K562 (cell line): ENCODE data around the gene APP. TPM values are rescaled to one million over a fixed set of nuclear protein-coding genes. Genes with fewer than 3 reads are reported as not detected.
A peak's percentile ranks its signal among the peaks of the same experiment; 100 is the strongest.

ENCODE experiments used
- ATAC-seq: fragments of 200-7000 bp; cut with Tn5 transposase; 3 replicates; pipeline ENCODE4 v1.9.1; 2020; ENCODE audit warnings: moderate library complexity
- BruUV-seq: library from RNA; stranded (reverse); fragments of 400-500 nt; replicated peaks from 2 replicates; lab custom pipeline; 2021; lab: Mats Ljungman, UMichigan
- CTCF ChIA-PET: fragments of 300-600 bp; formaldehyde crosslinking; extraction: SDS; loops from one replicate; lab custom pipeline; 2021; ENCODE audit warnings: low intra/inter-chr PET ratio; lab: Yijun Ruan, JAX
- POLR2A ChIA-PET: fragments of 300-600, 350-650 bp; sonication (Branson Sonifier 250); formaldehyde crosslinking; extraction: SDS; loops from one replicate; lab custom pipeline; 2021; ENCODE audit warnings: antibody characterized with exemption, inconsistent platforms; lab: Yijun Ruan, JAX
- DNase-seq, 4 experiments: peaks; one replicate each; pipeline versions ENCODE4 v3.0.0 to v3.0.0-alpha.2; 2011 to 2018; ENCODE audit warnings: low spot score in 3 of 4, mixed read lengths in 3 of 4; ENCODE audit errors: extremely low read depth in 1 of 4
- FAIRE-seq: peaks from 2 replicates; lab custom pipeline; 2011; peaks lifted over from hg19 to GRCh38; lab: Jason Lieb, UNC
- H2AFZ ChIP-seq: 2 replicates; pipeline ENCODE4 v1.6.0; 2011; ENCODE audit warnings: low read depth, low read length, control low read depth, inconsistent platforms
- H3K27ac ChIP-seq: fragments of 200-600 bp; 3 replicates; pipeline ENCODE4 v1.8.0; 2011; ENCODE audit warnings: low read depth, mild to moderate bottlenecking, control low read depth, inconsistent platforms, low read length, moderate library complexity, mixed read lengths; ENCODE audit errors: extremely low read depth
- H3K27me3 ChIP-seq, 2 experiments: fragments of 300-600 bp in 1 of 2; 2 replicates in 1 of 2; 3 replicates in 1 of 2; pipeline versions ENCODE4 v1.6.0 to v1.8.0; 2011; ENCODE audit warnings: inconsistent platforms in 2 of 2, low read length in 2 of 2, mild to moderate bottlenecking in 1 of 2, mixed read lengths in 1 of 2, moderate library complexity in 1 of 2; ENCODE audit not compliant: control insufficient read depth in 2 of 2, insufficient read depth in 2 of 2
- H3K36me3 ChIP-seq: fragments of 300-600 bp; 3 replicates; pipeline ENCODE4 v1.8.0; 2011; ENCODE audit warnings: mild to moderate bottlenecking, low read length, inconsistent platforms; ENCODE audit not compliant: control insufficient read depth, insufficient read depth
- H3K4me1 ChIP-seq, 2 experiments: fragments of 200-600 bp in 1 of 2; replicated peaks in 1 of 2; 2 replicates in 1 of 2; 3 replicates in 1 of 2; pipeline versions ENCODE4 v1.5.1 to v1.8.0; 2011; ENCODE audit warnings: inconsistent platforms in 2 of 2, low read length in 2 of 2, mild to moderate bottlenecking in 1 of 2, mixed read lengths in 1 of 2, moderate library complexity in 1 of 2; ENCODE audit not compliant: control insufficient read depth in 2 of 2, insufficient read depth in 2 of 2
- H3K4me2 ChIP-seq: 2 replicates; pipeline ENCODE4 v1.6.1; 2011; ENCODE audit warnings: low read length, control low read depth, inconsistent platforms, mixed read lengths; ENCODE audit not compliant: insufficient read depth
- H3K4me3 ChIP-seq: fragments of 200-600 bp; sonication (generic), shearing (Covaris generic); 2 replicates; pipeline ENCODE4 v1.5.1; 2016; ENCODE audit warnings: control low read depth, inconsistent platforms
- H3K79me2 ChIP-seq: fragments of 200-600 bp; 3 replicates; pipeline ENCODE4 v1.8.0; 2011; ENCODE audit warnings: low read length, inconsistent platforms; ENCODE audit not compliant: control insufficient read depth, insufficient read depth
- H3K9ac ChIP-seq, 2 experiments: 2 replicates each; pipeline versions ENCODE4 v1.6.0 to v1.6.1; 2011; ENCODE audit warnings: low read depth in 2 of 2, low read length in 2 of 2, control low read depth in 1 of 2, inconsistent platforms in 1 of 2, mild to moderate bottlenecking in 1 of 2, mixed read lengths in 1 of 2; ENCODE audit not compliant: insufficient read depth in 1 of 2
- H3K9me1 ChIP-seq: one replicate; pipeline ENCODE4 v1.6.0; 2011; ENCODE audit warnings: inconsistent platforms, mild to moderate bottlenecking, low read length, moderate library complexity; ENCODE audit not compliant: control insufficient read depth, insufficient read depth
- H3K9me3 ChIP-seq: replicated peaks from 2 replicates; pipeline ENCODE4 v1.5.1; 2011; ENCODE audit warnings: low read depth, low read length, inconsistent platforms; ENCODE audit not compliant: control insufficient read depth, insufficient read depth
- H4K20me1 ChIP-seq: replicated peaks from 2 replicates; pipeline ENCODE4 v1.6.1; 2011; ENCODE audit warnings: low read length, inconsistent platforms, mixed read lengths; ENCODE audit not compliant: control insufficient read depth, insufficient read depth
- CEBPG ChIP-seq, 3 experiments: fragments of 200-800 bp in 1 of 3; sonication (Bioruptor generic) in 1 of 3; sonication (generic) in 1 of 3; formaldehyde crosslinking in 1 of 3; IDR thresholded peaks in 2 of 3; conservative IDR thresholded peaks in 1 of 3; 2 replicates each; pipeline versions ENCODE4 v1.6.1 to v1.8.0; 2016 to 2022; ENCODE audit warnings: missing compliant biosample characterization in 2 of 3, missing genetic modification characterization in 2 of 3, mild to moderate bottlenecking in 1 of 3, missing genetic modification reagents in 1 of 3
- SRF ChIP-seq, 2 experiments: fragments of 250-450, 450-650 bp in 1 of 2; sonication (Bioruptor Pico) in 1 of 2; sonication (generic) in 1 of 2; formaldehyde crosslinking; IDR thresholded peaks; 2 replicates each; pipeline versions ENCODE4 v1.5.0 to v1.5.1; 2020 to 2022; ENCODE audit warnings: mild to moderate bottlenecking in 1 of 2, missing genetic modification reagents in 1 of 2
- WGBS: fragments of 100-300 bp; shearing (Covaris generic); methylation state at CpG from one replicate; pipeline ENCODE4 v1.1.6; 2016; ENCODE audit warnings: low coverage, mixed read lengths; ENCODE audit not compliant: insufficient coverage; ENCODE audit errors: missing lambda C conversion rate; 5-methylcytosine and 5-hydroxymethylcytosine counted together
- in situ Hi-C: fragments of 300-500 bp; cut with MboI; formaldehyde crosslinking; loops from 4 replicates; pipeline ENCODE4 v1.15.0; 2018; ENCODE audit warnings: inconsistent platforms, mixed read lengths
- intact Hi-C: fragments of 100-400 bp; cut with micrococcal nuclease; formaldehyde crosslinking; loops from 2 replicates; pipeline ENCODE4 v1.14.2; 2022
- polyA plus RNA-seq, 8 experiments: library from polyadenylated mRNA; depleted of rRNA in 4 of 8; stranded (reverse) in 5 of 8; unstranded in 3 of 8; fragments of >200 nt; fragmentation: Nextera tagmentation in 2 of 8; fragmentation: Illumina TruSeq in 1 of 8; extraction: Ambion mirVana in 2 of 8; extraction: Trizol in 1 of 8; gene quantifications; 2 replicates each; pipeline versions ENCODE4 v1.2.1 to v1.2.3, GENCODE V29; 2011 to 2014; ENCODE audit warnings: inconsistent platforms in 1 of 8, missing spikeins in 1 of 8
- total RNA-seq, 7 experiments: library from RNA; depleted of rRNA in 6 of 7; stranded (reverse); fragments of >200 nt in 6 of 7; fragmentation: Illumina TruSeq in 2 of 7; extraction: Trizol in 2 of 7; gene quantifications; 2 replicates each; pipeline versions ENCODE4 v1.2.1 to v1.2.3, GENCODE V29; 2011 to 2021; ENCODE audit warnings: low replicate concordance in 1 of 7
- TF ChIP-seq, protein P1 (sequence below), 2 experiments: fragments of 450-650 bp in 1 of 2; sonication (generic) in 1 of 2; formaldehyde crosslinking in 1 of 2; IDR thresholded peaks in 1 of 2; conservative IDR thresholded peaks in 1 of 2; 2 replicates each; pipeline versions ENCODE4 v1.6.1 to v1.8.1; 2016 to 2023; ENCODE audit warnings: mild to moderate bottlenecking in 2 of 2, moderate library complexity in 2 of 2, inconsistent platforms in 1 of 2, missing genetic modification reagents in 1 of 2
- TF ChIP-seq, protein P2 (sequence below): sonication (generic); formaldehyde crosslinking; IDR thresholded peaks from 2 replicates; pipeline ENCODE4 v1.8.0; 2022; ENCODE audit warnings: mild to moderate bottlenecking, missing genetic modification reagents

Gene APP
- total and polyA plus RNA-seq, 9 of the 15 experiments (the other 6 are each of a cell fraction or from before 2014, with no cell fraction given): 0.01 to 1.5 (median 0.16) TPM; not detected in 5

DNA sequence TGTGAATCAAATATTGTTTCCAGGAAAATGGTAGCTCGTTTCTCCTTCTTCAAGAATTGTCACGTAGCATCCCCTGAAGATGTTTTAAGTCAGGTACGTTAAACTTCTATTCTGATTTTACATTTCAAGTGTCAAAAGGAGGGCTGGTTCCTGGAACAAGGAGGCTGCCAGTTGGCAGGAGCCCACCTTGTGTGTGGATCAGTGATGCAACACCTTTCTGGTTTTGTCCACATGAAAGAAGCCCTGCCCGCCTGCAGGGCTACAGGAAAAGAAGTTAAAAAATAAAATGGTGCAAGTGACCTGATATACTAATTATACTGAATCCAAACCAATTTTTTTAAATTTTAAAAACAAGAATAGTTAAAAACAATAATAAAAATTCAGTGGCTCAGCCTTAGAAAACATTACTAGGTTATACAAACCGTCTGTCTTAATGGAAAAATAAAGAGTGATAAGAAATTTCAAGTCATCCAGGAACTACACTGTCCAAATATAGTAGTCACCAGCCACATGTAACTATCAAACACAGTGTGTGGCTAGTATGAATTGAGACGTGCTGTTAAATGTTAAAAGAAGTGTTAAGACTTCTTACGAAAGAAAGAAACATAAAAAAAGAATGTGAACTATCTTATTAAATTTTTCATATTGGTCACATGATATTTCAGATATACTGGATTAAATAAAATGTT is 123.1 kb downstream of the APP start:
- Histone ChIP-seq H3K9me1 (no peaks in the 10 kb centered on the region), H3K4me2 (no peak overlapping the region), H4K20me1 (no peaks in the 10 kb centered on the region), H3K27me3 (no peaks in the 10 kb centered on the region), H2AFZ (no peak overlapping the region), H3K27ac (no peak overlapping the region), H3K4me3 (no peak overlapping the region), H3K9ac (no peak overlapping the region), H3K9me3 (no peaks in the 10 kb centered on the region), H3K79me2 (no peaks in the 10 kb centered on the region), H3K36me3 (no peaks in the 10 kb centered on the region), H3K4me1 (no peaks in the 10 kb centered on the region)
- no TSS peak for BruUV-seq
- intact Hi-C loops: no loop called here
- ChIA-PET CTCF (no interaction called here), POLR2A (no interaction called here)
- in situ Hi-C loops: no loop called here
- DNase-seq: no peak
- no peak for ATAC-seq
- TF ChIP-seq SRF (CRISPR knock-in tag; IDR thresholded peaks at IDR 0.05) (peak in 1 of 2 experiments; percentile 47; a peak in 1 of 4 replicates), CEBPG (CRISPR knock-in tag; IDR thresholded peaks at IDR 0.05) (no peak), CEBPG (tag; conservative IDR thresholded peaks at IDR 0.05 in 1 of 2, IDR thresholded peaks at IDR 0.05 in 1 of 2) (peak in 1 of 2 experiments; percentile 53; a peak in 2 of 4 replicates)
- TF ChIP-seq, protein P1, sequence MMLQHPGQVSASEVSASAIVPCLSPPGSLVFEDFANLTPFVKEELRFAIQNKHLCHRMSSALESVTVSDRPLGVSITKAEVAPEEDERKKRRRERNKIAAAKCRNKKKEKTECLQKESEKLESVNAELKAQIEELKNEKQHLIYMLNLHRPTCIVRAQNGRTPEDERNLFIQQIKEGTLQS (IDR thresholded peaks at IDR 0.05): peak; percentile 29; the same call in 1 of the 2 replicates
- TF ChIP-seq, protein P1 (CRISPR knock-in tag; conservative IDR thresholded peaks at IDR 0.05): no peak
- TF ChIP-seq, protein P2, sequence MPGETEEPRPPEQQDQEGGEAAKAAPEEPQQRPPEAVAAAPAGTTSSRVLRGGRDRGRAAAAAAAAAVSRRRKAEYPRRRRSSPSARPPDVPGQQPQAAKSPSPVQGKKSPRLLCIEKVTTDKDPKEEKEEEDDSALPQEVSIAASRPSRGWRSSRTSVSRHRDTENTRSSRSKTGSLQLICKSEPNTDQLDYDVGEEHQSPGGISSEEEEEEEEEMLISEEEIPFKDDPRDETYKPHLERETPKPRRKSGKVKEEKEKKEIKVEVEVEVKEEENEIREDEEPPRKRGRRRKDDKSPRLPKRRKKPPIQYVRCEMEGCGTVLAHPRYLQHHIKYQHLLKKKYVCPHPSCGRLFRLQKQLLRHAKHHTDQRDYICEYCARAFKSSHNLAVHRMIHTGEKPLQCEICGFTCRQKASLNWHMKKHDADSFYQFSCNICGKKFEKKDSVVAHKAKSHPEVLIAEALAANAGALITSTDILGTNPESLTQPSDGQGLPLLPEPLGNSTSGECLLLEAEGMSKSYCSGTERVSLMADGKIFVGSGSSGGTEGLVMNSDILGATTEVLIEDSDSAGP: no peak
- no peak for FAIRE-seq
- 1% methylated on average over 7 of the region's 7 CpGs for WGBS
